Endodermal cell (in vitro differentiated cells): ENCODE data around the gene ERC1. TPM values are rescaled to one million over a fixed set of nuclear protein-coding genes. Genes with fewer than 3 reads are reported as not detected.

Experiments
- DNase-seq: peaks from one replicate; pipeline ENCODE4 v3.0.0-alpha.2; 2017
- H3K27ac ChIP-seq: 2 replicates; pipeline ENCODE4 v1.5.1; 2013; ENCODE audit warnings: mild to moderate bottlenecking, low read depth, low read length, moderate library complexity
- H3K27me3 ChIP-seq: 2 replicates; pipeline ENCODE4 v1.6.1; 2013; ENCODE audit warnings: mild to moderate bottlenecking, low read length, moderate library complexity; ENCODE audit not compliant: insufficient read depth, control insufficient read depth, poor library complexity, severe bottlenecking
- H3K36me3 ChIP-seq: 2 replicates; pipeline ENCODE4 v1.7.0; 2013; ENCODE audit warnings: mild to moderate bottlenecking, low read length, moderate library complexity; ENCODE audit not compliant: control insufficient read depth, insufficient read depth
- H3K4me1 ChIP-seq: one replicate; pipeline ENCODE4 v1.7.0; 2013; ENCODE audit warnings: low read length; ENCODE audit not compliant: control insufficient read depth, insufficient read depth
- H3K4me3 ChIP-seq: 2 replicates; pipeline ENCODE4 v1.5.1; 2013; ENCODE audit warnings: mild to moderate bottlenecking, low read length, moderate library complexity
- H3K9ac ChIP-seq: 2 replicates; pipeline ENCODE4 v1.6.1; 2013; ENCODE audit warnings: mild to moderate bottlenecking, low read length, moderate library complexity; ENCODE audit not compliant: poor library complexity, severe bottlenecking; ENCODE audit errors: extremely low read depth
- H3K9me3 ChIP-seq: 2 replicates; pipeline ENCODE4 v1.6.1; 2013; ENCODE audit warnings: mild to moderate bottlenecking, low read length, moderate library complexity; ENCODE audit not compliant: control insufficient read depth
- H3K27ac Mint-ChIP-seq: 2 replicates; pipeline ENCODE4 v1.8.0; 2020; ENCODE audit warnings: mixed read lengths
- H3K27me3 Mint-ChIP-seq: 2 replicates; pipeline ENCODE4 v1.8.0; 2021; ENCODE audit warnings: mild to moderate bottlenecking, mixed read lengths; ENCODE audit not compliant: insufficient read depth
- H3K36me3 Mint-ChIP-seq: 2 replicates; pipeline ENCODE4 v1.8.0; 2020; ENCODE audit warnings: low read depth, mixed read lengths
- H3K4me1 Mint-ChIP-seq: 2 replicates; pipeline ENCODE4 v1.8.0; 2020; ENCODE audit warnings: mixed read lengths
- H3K4me3 Mint-ChIP-seq: 2 replicates; pipeline ENCODE4 v1.8.0; 2020; ENCODE audit warnings: mild to moderate bottlenecking, moderate library complexity, mixed read lengths
- H3K9me3 Mint-ChIP-seq: 2 replicates; pipeline ENCODE4 v1.8.0; 2020; ENCODE audit warnings: mild to moderate bottlenecking, mixed read lengths
- WGBS, 2 experiments: methylation state at CpG; one replicate each; pipeline versions ENCODE4 v1.1.5 to v1.1.7; 2013; ENCODE audit warnings: missing lambda C conversion rate in 2 of 2, mixed read lengths in 1 of 2; ENCODE audit not compliant: insufficient coverage in 1 of 2, insufficient read length in 1 of 2; 5-methylcytosine and 5-hydroxymethylcytosine counted together
- total RNA-seq, 2 donors: library from RNA; stranded (reverse); fragmentation: NEBNext Ultra II Directional in 1 of 2; extraction: Animal tissue kit (Norgen Biotek cat#: 25700) in 1 of 2; gene quantifications; 2 replicates in 1 of 2; 3 replicates in 1 of 2; pipeline ENCODE4 v1.2.1, GENCODE V29; 2021
- TF ChIP-seq, protein P1 (sequence below): fragments of 200-600 bp; sonication (generic); conservative IDR thresholded peaks from 2 replicates; pipeline ENCODE4 v1.5.0; 2021; ENCODE audit warnings: antibody characterized with exemption, mild to moderate bottlenecking

Gene ERC1
- total RNA-seq, 2 donors from 2014 or later: 60.6 to 159 TPM

DNA sequence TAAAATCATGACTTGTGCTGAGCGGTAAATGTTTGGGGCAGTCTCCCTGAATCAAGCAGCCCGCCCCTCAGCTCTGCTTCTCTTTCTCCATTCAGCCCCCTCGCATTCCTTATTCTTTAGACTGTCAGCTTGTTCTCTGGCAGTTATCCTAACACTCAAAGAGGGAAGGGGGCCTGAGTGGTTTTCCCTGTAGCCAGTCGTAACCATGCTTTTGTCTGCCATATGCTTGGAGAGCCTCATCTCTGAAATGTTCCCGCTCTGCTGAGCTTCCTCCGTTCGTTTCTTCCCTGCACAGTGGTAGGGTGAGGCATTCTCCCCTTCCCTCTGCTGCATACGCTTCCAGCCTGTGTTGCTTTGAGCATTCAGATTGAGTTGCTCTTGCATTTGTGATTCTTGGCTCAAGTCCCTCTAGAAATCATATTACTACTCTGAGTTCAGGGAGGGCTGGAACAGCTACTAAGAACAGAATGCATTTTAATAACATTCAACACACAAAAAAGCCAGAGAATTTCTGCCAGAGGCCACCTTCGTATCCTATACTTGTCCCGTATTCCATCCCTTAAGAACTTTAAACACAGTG is 483.6 kb downstream of the ERC1 start:
- Histone ChIP-seq H3K27ac (peak overlapping the region; percentile 47), H3K9me3 (no peaks in the 10 kb centered on the region), H3K36me3 (no peaks in the 10 kb centered on the region), H3K4me1 (no peaks in the 10 kb centered on the region), H3K27me3 (no peaks in the 10 kb centered on the region), H3K4me3 (no peak overlapping the region), H3K9ac (no peak overlapping the region)
- H3K4me3 Mint-ChIP-seq: no peak overlapping the region
- H3K27me3 Mint-ChIP-seq: no peaks in the 10 kb centered on the region
- DNase-seq: peak; percentile 59
- H3K9me3 Mint-ChIP-seq: no peaks in the 10 kb centered on the region
- WGBS, 2 experiments: 55 to 79% methylated on average over 8 to 10 of the region's 10 CpGs
- H3K4me1 Mint-ChIP-seq: peaks cover 2% of the 10 kb centered on the region
- peaks cover 32% of the 10 kb centered on the region for H3K36me3 Mint-ChIP-seq
- no peak overlapping the region for H3K27ac Mint-ChIP-seq
- TF ChIP-seq, protein P1, sequence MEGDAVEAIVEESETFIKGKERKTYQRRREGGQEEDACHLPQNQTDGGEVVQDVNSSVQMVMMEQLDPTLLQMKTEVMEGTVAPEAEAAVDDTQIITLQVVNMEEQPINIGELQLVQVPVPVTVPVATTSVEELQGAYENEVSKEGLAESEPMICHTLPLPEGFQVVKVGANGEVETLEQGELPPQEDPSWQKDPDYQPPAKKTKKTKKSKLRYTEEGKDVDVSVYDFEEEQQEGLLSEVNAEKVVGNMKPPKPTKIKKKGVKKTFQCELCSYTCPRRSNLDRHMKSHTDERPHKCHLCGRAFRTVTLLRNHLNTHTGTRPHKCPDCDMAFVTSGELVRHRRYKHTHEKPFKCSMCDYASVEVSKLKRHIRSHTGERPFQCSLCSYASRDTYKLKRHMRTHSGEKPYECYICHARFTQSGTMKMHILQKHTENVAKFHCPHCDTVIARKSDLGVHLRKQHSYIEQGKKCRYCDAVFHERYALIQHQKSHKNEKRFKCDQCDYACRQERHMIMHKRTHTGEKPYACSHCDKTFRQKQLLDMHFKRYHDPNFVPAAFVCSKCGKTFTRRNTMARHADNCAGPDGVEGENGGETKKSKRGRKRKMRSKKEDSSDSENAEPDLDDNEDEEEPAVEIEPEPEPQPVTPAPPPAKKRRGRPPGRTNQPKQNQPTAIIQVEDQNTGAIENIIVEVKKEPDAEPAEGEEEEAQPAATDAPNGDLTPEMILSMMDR: no peak

DNA sequence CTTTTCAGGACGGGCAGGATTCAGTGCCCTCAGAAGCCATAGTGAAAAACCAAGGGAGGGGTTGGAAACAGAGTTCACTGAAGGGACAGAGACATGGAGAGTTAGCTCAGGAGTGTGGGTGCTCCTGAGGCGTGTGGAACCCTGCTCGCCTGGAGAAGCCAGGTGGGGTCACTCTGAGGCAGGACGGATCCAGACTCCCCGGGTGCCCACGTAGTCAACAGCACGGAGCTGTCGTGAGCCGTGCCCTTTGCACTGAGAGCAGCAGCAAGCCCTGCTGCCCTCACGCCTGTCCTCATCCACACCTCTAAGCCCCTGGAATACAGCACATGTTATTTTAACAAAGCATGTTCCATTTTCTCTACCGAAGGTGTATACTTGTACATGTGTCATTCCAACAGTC is 488.6 kb downstream of the ERC1 start:
- 90 to 93% methylated on average over 9 to 11 of the region's 11 CpGs for WGBS, 2 experiments
- Mint-ChIP-seq H3K27me3 (no peaks in the 10 kb centered on the region), H3K27ac (no peak overlapping the region), H3K9me3 (no peaks in the 10 kb centered on the region), H3K4me3 (no peak overlapping the region), H3K36me3 (peaks cover 24% of the 10 kb centered on the region), H3K4me1 (peaks cover 9% of the 10 kb centered on the region)
- H3K27me3 ChIP-seq: no peaks in the 10 kb centered on the region
- no peak overlapping the region for H3K4me3 ChIP-seq
- TF ChIP-seq, protein P1: no peak
- no peak for DNase-seq
- H3K27ac ChIP-seq: no peak overlapping the region
- H3K9me3 ChIP-seq: no peaks in the 10 kb centered on the region
- no peak overlapping the region for H3K9ac ChIP-seq
- no peaks in the 10 kb centered on the region for H3K4me1 ChIP-seq
- H3K36me3 ChIP-seq: no peaks in the 10 kb centered on the region

DNA sequence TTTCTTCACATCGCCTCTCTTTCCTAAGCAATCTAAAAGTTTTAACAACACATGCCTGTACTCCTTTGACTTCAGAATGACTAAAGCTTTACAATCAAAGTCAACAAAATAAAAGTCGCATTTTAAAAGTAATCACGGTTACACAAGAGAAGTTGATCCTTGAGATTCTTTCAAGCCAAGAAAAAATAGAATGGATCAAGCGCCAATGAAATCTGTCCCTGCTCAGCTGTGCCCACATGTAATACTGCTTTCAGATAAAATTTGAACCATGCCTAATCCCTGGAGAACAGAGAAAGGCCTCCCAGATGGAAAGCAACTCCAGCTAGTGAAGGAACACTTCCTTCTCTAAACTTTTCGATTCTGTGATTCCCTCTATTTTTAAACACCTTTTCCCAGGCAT is 490.3 kb downstream of the ERC1 start:
- Mint-ChIP-seq H3K4me1 (peaks cover 9% of the 10 kb centered on the region), H3K27me3 (no peaks in the 10 kb centered on the region), H3K36me3 (peaks cover 28% of the 10 kb centered on the region), H3K27ac (peak overlapping the region; percentile 5), H3K9me3 (no peaks in the 10 kb centered on the region), H3K4me3 (no peak overlapping the region)
- Histone ChIP-seq H3K27me3 (no peaks in the 10 kb centered on the region), H3K4me3 (no peak overlapping the region), H3K36me3 (no peaks in the 10 kb centered on the region), H3K4me1 (no peaks in the 10 kb centered on the region), H3K27ac (no peak overlapping the region), H3K9ac (no peak overlapping the region), H3K9me3 (no peaks in the 10 kb centered on the region)
- TF ChIP-seq, protein P1: no peak
- WGBS, 2 experiments: 75 to 77% methylated on average over 5 of the region's 5 CpGs
- DNase-seq: peak; percentile 16
